ENCODE results near the gene MTCH1.

MTCH1 gene

DNA sequence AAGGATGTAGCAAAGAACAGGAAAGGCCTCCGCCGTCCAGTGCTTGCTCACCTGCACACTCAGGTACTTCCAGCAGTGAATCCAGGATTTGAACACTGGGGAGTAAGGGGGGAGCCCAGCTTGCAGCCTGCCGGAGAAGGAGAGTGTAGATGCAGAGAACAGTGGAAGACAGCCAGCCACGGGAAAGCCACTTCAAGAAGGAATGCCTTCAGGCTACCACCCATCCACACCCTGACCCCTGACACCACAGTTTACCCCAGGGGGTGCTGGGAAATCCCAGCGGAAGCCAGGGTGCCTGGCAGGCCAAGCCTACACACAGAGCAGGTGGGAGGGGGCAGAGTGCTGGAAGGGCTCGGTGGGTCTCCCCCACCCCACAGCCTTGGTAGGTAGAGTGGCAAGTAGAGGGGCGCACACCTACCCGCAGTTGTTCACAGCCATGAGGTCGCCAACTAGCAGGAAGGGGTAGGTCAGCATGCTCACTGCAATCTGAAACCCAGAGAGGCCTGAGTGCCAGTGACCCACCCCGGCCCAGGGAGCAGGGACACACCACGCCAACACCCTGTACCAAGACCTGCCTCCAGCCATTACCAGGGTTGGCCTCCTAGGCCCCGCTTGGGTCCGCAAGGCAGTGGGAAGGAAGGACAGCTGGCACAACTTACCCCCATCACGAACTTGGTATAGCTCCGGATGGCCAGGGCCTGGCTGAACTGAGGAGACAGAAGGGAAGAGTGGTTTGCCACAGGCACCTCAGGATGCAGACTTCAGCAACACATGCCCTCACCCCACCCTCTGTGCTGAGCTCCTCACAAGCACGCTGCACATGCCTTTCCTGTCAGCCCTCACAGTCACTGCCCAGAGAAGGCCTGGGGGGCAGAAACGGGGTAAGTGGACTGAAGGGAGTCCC lies 15.8 kb downstream of the MTCH1 start:
- DNase-seq = no peak

DNA sequence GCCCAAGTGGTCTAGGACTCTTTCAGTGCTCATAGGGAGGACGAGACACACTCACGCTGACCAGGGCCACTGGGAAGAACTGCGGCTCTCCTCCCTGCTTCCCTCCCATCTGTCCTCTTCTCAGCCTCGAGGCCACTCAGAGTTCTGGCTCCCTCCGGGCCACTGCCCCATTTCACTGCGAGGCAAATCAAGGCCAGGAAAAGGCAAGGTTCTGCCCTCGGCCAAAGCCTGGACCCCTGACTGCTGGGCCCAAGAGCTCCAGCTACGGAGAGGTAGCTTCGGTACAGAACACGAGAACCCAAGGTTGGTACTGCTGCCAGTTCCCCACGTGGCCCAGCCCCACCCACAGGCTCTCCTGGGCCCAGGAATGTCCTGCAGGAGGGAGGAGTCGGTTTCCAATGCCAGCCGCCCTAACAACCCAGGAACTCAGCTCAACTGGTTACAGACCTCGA lies 16.7 kb downstream of the MTCH1 start:
- no peak for DNase-seq

DNA sequence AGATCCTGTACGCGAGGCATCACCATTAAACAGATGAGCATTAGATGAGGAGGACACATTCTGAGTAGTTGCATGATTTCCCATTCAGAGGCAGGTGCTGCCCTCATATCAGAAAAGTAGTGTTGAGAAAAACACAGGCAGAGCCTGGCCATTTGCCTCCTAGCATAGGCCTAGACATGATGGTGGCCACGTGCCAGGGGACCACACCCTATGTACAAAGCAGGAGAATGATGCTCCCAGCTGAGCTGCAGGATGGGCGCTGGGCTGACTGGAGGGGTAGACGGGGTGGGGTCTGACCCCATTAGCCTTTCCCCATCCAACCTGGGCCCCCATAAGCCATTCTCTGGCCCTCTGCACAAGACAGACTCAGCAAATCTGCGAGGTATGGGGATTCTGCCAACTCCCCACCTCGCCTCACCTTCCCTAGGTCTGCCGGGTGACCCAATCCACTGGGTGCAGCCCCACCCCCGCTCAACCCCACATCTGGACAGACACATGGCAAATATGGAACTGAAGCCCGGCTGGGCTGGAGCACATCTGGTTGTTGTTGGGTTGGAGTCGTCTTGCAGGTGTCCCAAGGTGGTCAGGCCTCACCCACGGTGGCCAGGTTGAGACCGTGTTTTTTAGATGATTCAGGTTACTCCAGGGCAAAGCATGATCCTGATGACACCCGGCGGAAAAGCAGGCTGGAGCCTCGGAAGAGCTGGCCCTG lies 17.6 kb downstream of the MTCH1 start:
- no peak for DNase-seq

DNA sequence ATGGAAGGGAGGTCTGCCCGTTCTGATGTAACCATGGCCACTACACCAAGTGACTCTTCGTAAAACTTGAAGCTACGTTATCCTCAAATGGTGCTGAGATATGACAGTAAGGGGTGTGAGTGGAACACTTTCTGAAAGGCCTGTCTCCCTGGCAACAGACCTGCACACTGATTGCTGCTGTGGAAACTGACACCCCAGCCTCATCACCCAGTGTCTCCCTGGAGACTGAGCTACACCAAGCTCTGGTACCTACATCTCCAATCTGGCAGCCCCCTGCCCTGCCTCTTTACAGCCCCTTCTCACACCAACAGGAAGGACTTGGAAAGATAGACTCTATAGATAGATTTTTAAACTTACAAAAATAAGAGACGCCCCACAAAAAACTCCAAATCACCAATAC lies 18.2 kb downstream of the MTCH1 start:
- no peak for DNase-seq

DNA sequence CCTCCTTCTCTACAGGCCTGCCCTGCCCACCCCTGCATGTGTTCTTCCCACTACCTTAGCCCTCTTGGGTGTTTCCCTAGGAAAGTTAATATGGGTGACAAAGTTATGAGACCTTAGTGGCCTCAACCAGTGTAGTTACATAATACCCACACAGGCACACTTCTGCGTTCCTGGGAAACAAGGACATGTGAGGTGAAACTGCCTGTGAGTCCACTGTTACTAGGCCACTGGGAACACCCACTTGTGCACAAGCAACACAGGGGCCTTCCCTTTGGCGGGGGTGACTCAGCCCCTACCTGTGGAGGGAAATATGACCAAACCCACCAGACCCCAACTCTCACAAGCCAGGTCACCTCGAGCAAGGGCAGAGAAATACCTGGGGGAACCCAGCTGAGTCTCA lies 18.7 kb downstream of the MTCH1 start:
- no peak for DNase-seq

DNA sequence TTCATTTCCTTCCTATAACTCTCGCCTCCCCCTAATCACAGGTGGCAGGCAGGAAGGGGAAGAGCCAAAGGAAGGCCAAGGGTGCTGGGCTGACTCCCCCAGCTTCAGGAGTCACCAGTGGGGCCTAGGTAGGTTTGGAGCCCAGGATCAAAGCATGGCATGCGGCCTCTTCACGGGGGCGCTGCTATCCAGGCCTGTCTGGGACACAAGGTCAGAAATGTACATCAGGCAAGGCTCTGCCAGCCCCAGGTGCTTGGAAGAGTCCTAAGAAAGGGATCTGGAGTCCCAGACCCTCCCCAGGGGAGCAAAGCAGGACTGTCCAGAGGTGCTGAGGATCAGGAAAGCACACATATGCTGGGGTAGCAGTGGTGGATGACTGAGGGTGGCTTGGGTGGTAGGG lies 21.1 kb downstream of the MTCH1 start:
- DNase-seq = no peak

DNA sequence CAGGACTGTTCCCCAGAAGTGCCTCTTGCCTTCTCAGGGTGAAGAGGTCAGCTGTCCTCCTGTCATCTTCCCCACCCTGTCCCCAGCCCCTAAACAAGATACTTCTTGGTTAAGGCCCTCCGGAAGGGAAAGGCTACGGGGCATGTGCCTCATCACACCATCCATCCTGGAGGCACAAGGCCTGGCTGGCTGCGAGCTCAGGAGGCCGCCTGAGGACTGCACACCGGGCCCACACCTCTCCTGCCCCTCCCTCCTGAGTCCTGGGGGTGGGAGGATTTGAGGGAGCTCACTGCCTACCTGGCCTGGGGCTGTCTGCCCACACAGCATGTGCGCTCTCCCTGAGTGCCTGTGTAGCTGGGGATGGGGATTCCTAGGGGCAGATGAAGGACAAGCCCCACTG lies 21.6 kb downstream of the MTCH1 start:
- DNase-seq = no peak

DNA sequence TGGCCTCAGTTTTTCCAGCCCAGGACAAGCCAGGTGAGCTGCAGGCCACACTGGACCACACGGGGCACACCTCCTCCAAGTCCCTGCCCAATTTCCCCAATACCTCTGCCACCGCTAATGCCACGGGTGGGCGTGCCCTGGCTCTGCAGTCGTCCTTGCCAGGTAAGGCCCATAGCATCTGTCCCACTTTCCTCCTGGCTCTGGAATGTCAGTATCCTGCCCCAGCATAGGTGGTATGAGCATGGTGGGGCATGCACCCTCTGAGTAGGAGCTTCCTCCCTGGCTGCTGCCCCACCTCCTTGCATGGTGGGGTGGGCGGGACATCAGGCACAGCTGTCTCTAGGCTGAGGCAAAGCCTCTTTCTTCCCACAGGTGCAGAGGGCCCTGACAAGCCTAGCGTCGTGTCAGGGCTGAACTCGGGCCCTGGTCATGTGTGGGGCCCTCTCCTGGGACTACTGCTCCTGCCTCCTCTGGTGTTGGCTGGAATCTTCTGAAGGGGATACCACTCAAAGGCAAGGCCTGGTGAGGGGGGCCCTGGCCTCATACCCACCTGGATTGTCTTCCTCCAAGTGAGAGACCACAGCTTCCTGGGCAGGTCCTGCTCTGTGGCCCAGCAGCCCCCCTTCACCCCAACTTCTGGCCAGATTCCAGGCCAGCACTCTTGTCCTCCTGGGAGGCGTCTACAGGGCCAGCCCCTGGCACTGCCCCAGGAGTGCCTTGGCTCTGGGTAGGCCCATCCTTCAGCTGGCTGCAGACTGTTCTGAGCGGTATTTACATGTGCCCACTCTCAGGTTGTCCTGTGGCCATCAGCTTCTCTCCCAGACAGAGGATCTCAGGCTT lies 22.3 kb downstream of the MTCH1 start:
- no peak for DNase-seq

DNA sequence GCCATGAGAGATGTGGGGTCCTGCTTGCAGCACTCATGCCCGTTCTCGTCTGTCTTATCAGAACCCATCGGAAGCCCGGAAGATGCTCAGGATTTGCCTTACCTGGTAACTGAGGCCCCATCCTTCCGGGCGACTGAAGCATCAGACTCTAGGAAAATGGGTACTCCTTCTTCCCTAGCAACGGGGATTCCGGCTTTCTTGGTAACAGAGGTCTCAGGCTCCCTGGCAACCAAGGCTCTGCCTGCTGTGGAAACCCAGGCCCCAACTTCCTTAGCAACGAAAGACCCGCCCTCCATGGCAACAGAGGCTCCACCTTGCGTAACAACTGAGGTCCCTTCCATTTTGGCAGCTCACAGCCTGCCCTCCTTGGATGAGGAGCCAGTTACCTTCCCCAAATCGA lies 23.1 kb downstream of the MTCH1 start:
- DNase-seq = no peak

DNA sequence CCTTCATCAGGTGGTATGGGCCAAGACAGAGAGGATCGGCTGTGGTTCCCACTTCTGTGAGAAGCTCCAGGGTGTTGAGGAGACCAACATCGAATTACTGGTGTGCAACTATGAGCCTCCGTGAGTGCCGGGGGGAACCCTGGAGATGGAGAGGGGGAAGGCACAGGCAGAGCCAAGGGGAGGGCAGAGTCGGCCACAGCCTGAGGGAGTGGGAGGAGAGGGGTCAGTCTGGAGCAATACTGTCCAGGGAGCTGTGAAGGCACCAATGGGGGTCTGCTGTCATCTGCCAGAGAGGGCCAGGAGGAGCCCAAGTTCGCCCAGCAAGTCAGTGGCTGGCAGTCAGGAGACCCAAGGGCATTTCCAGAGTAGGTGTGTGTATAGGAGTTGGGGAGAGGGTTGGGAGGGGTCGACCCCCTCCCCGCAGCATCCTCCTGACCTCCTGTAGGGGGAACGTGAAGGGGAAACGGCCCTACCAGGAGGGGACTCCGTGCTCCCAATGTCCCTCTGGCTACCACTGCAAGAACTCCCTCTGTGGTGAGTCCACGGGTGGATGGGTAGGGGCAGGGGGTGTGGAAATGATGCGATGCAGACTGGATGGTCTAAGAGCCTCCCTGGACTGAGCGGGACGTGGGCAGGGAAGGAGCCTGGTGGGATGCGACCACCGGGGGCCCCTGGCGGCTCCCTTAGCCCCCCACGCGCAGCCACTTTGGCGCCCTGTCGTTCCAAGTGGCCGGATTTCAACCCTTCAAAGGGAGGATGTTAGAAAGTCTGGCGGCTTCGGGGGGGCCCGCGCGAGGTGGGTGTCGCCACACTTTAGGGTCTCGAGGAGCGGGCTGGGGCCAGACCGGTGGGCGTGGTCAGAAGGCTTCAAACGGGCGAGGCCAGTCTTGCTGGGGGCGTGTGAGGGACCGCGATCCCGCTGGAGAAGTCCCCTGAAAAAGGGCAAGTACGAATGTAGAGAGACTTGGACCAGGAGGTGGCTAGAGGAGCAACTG lies 24.3 kb downstream of the MTCH1 start:
- DNase-seq = no peak

DNA sequence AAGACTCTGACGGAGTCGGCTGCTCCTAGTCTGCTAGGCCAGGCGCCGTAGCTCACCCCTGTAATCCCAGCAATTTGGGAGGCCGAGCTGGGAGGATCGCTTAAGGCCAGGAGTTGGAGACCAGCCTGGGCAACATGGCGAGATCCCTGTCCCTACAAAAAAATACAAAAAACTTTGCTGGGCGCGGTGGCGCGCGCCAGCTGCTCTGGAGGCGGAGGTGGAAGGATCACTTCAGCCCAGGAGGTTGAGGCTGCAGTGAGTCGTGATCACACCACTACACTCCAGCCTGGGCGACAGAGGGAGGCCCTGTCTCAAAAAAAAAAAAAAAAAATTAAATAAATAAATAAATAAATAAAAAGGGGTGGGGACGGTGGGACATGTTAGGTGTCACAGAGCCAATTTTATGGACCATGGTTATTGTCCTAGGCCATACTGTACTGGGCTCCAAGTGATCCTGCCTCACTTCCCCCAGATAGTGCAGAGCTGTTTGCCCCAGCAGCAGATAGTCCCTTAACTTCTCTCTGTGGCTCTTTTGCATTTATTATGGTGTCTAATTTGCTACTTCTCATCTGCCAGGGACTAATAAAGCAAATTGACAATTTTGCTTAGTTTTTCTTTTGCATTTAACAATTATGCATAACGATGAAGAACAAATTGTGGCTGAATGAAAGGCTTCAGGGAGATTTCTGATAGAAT lies 26.3 kb downstream of the MTCH1 start:
- no peak for DNase-seq

DNA sequence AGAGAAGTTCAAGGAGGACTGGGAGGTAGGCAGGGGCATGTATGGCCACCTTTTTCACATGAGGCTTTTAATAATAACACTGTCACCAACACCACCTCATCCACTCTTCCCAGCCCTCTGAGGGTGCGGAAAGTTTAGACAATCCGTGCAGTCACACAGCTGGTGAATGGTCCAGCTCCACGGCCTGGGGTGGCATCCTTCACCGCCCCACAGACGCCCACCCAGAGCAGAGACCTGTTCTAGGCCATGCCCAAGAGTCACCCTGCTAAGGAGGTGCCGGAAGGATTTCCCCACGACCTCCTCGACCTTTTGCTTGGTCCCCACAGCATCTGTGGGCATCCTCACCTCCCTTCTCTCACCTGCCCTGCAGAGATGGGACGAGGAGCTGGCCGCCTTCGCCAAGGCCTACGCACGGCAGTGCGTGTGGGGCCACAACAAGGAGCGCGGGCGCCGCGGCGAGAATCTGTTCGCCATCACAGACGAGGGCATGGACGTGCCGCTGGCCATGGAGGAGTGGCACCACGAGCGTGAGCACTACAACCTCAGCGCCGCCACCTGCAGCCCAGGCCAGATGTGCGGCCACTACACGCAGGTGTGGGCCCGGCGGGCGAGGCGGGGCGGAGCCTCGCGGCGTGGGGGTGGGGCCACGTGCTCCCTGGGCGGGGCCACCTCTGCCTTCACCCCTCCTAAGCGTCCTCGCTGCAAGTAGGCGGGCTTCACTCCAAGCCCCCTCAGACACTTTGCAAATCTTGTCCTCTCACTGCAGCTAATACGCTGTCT lies 27.0 kb downstream of the MTCH1 start:
- no peak for DNase-seq

DNA sequence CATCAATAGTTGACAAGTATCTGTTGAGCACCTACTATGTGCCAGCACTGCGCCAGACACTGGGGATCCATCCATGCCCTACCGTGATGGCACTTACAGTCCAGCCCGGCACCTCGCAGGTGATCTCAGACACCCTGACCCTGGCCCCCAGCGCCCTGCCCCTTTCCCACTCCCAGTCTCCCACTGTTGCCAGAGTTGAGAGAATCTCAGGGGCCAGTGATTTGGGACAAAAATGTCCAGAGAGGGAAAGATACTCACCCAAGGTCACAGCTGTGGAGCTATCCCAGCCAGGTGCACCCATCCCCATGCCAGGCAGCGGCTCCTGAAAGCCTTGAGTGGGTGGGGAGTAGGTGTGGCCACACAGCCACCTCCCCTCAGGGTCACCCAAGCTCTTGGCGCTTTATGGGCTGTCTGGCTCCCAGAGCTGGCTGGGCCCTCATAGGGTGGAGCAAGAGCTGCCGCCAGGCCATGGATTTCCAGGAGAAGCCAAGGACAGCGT lies 28.2 kb downstream of the MTCH1 start:
- no peak for DNase-seq

DNA sequence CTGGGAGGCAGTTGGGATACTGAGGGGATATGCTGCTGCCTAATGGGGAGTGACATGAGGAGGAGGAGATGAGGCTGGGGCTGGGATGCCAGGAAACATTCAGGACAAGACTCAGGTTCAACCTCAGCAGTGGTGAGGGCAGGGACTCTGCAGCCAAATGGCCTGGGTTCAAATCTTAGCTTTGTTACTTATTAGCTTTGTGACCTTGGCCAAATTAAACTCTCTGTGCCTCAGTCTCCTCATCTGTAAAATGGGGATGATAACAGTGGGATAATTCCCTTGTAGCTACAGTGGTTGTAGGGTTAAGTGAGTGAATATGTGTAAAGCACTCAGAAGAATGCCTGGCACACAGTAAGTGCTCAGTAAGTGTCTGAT lies 29.6 kb downstream of the MTCH1 start:
- DNase-seq = no peak

DNA sequence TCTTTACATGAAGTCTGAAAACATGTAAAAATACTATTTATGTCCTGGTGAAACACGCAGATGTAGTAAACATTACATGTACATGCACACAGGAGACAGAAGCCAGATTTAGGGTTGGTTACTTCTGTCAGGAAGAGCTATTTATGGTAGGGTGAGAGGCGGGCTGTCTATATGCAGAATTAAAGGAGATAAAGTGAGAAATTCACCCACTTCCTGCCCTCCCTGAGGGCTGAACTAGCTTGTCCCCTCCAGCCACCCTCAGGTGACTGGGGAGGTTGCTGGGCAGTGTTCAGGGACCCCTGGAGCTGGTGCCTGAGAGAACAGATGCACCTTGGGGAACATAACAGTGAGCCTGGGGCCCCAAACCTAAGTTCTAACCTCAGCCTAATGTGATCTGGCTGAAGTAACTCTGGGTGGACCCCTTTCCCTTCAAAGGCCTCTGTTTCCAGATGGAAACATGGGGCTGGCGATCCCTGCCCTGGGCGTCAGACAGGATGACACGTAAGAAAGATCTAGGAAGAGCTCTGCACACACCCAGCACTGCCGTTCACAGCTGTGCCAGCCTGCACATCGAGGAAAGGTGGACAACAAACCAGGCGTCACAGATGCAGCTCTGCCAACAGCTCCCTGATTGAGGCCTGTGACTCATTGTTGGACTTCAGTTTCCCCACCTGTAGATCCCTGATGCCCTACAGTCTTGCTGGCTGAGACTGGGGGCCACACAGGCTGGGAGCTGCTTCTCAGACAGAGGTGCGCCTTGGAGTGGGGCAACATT lies 30.1 kb downstream of the MTCH1 start:
- no peak for DNase-seq

DNA sequence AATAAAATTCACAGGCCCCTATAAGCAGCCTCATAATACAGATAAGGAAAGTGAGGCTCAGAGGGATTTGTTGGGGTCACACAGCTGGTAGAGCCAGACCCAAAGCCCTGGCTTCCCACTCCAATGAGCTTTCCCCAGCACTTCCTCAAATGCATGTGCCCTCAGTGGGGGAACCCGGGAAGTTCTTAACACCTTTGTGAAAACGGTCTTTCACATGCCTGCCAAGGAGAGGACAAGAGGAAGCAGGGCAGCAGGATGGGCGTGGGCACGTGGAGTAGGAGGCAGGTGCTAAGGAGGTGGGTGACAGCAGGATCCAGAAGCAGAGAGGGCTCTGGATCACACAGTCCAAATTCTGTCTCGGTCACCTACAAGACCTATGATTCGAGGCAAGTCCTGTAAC lies 30.9 kb downstream of the MTCH1 start:
- no peak for DNase-seq

DNA sequence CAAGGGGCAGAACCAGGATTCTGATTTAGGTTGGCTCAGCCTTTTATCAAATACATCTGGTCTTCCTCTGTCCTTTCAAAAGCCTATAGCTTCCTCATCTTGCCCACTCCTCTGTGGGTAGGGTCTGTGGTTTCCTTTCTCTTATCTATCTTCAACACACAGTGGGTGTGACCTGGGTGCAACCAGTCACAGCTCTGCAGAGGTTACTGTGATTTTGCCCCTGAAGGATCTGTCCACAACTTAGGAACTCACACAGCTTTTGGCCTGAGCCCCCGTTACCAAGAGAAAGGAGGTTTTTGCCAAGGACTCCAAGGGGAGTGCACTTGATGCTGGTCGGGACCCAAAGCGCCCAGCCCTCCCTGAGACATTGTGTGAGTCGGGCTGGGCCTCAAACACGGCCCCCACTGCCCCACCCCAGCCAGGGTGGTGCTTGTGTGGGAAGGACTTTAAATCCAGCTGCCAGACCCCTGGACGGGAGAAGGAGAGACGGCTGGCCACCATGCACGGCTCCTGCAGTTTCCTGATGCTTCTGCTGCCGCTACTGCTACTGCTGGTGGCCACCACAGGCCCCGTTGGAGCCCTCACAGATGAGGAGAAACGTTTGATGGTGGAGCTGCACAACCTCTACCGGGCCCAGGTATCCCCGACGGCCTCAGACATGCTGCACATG lies 31.6 kb downstream of the MTCH1 start, which contains the start of gene PI16:
Gene PI16, plus strand, starts transcription at position 477 of the 670 bp plus-strand sequence. Its CDS starts 23 bp downstream, at position 500.
- no peak for DNase-seq

DNA sequence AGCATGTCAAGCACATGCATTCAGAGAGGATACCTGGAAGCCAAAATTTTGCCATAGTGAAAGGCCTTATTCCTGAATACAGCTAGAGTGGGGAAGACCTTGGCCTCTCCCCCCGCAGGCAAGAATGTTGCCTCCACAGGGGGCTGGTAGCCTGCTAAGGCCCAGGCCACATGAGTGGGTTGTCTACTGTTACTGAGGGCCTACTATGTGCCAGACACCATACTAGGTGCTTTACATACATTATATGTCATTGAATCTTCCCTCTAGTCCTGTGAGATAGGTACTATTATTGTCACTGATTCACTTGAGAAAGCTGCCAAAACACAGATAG lies 32.1 kb downstream of the MTCH1 start:
- DNase-seq = no peak

DNA sequence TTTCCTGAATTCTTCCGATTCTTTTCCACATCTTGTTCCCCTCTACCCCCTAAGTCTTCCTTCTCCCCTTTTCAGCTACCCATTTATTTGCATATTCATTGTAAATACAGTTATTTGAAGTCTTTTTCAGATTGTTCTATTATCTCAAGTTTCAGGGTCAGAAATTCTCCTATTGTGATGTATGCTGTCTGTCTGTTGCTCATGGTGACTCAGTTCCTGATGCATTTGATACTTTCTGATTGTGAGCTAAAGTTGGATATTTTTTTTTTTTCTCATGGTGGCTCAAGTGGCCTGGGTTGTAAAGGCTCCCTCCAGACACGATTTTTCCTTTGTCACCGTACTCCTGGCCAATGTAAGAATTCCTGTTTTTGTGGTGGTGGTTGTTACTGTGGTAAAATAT lies 36.4 kb downstream of the MTCH1 start:
- DNase-seq = no peak
